ENCODE measurements around the gene CFAP47. TPM values are rescaled to one million over a fixed set of nuclear protein-coding genes. Genes with fewer than 3 reads are reported as not detected.
A peak's percentile ranks its signal among the peaks of the same experiment; 100 is the strongest.
"Not testable (repeated sequence)": the region's sequence is repeated elsewhere in the genome, so short reads cannot be mapped to it uniquely, and the experiment has no call there.

Gene CFAP47
- total RNA-seq, 6 donors from 2014 or later: 0.03 to 38.0 (median 6.3) TPM

DNA sequence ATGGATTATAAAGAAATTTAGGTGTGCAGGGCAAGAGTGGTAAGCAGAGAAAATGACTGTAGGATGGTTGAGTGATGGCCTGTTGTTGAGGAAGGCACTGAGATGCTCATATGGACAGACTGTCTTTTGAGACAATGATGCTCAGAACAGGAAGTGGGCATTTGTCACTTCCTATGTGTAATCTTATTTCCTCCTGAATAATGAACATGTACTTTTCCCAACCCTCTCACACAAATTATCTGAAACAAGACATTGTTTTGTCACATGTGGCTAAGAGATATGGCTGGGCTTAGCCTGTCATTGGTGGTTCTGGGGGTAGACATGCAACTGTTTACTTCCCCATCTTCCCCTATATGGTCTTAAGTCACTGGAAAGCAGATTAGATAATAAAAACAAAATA is 240.5 kb downstream of the CFAP47 start:
- H3K27ac ChIP-seq: no peak overlapping the region
- no peaks in the 10 kb centered on the region for H3K4me1 ChIP-seq
- DNase-seq (no peak), ATAC-seq (ENCODE audit: low FRiP score in 2 of 2) (no peak)
- H3K4me3 ChIP-seq: no peak overlapping the region
- TF ChIP-seq EP300 (IDR thresholded peaks at IDR 0.05) (no peak), POLR2A (IDR thresholded peaks at IDR 0.05) (no peak), POLR2AphosphoS5 (IDR thresholded peaks at IDR 0.05) (no peak)
- TF ChIP-seq, protein P1, sequence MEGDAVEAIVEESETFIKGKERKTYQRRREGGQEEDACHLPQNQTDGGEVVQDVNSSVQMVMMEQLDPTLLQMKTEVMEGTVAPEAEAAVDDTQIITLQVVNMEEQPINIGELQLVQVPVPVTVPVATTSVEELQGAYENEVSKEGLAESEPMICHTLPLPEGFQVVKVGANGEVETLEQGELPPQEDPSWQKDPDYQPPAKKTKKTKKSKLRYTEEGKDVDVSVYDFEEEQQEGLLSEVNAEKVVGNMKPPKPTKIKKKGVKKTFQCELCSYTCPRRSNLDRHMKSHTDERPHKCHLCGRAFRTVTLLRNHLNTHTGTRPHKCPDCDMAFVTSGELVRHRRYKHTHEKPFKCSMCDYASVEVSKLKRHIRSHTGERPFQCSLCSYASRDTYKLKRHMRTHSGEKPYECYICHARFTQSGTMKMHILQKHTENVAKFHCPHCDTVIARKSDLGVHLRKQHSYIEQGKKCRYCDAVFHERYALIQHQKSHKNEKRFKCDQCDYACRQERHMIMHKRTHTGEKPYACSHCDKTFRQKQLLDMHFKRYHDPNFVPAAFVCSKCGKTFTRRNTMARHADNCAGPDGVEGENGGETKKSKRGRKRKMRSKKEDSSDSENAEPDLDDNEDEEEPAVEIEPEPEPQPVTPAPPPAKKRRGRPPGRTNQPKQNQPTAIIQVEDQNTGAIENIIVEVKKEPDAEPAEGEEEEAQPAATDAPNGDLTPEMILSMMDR (IDR thresholded peaks at IDR 0.05): no peak
- no peaks in the 10 kb centered on the region for H3K27me3 ChIP-seq
- no peaks in the 10 kb centered on the region for H3K9me3 ChIP-seq
- no peaks in the 10 kb centered on the region for H3K36me3 ChIP-seq

- Histone ChIP-seq H3K4me1 (no peaks in the 10 kb centered on the region), H3K36me3 (no peaks in the 10 kb centered on the region), H3K27ac (no peak overlapping the region), H3K9me3 (no peaks in the 10 kb centered on the region), H3K27me3 (no peaks in the 10 kb centered on the region), H3K4me3 (no peak overlapping the region)
- TF ChIP-seq, protein P1 (IDR thresholded peaks at IDR 0.05): no peak
- ATAC-seq (ENCODE audit: low FRiP score in 2 of 2) (no peak), DNase-seq (no peak)
Measured at GRCh38 chrX:36198575-36198974, 279.0 kb downstream of the CFAP47 start.

GRCh38 chrX:36199928-36200327 is 280.4 kb downstream of the CFAP47 start:
- Histone ChIP-seq H3K27ac (no peak overlapping the region), H3K4me3 (no peak overlapping the region), H3K27me3 (no peaks in the 10 kb centered on the region), H3K36me3 (no peaks in the 10 kb centered on the region), H3K4me1 (no peaks in the 10 kb centered on the region), H3K9me3 (no peaks in the 10 kb centered on the region)
- TF ChIP-seq, protein P1 (IDR thresholded peaks at IDR 0.05): no peak
- no peak for TF ChIP-seq POLR2AphosphoS5 (IDR thresholded peaks at IDR 0.05)
- DNase-seq (no peak), ATAC-seq (ENCODE audit: low FRiP score in 2 of 2) (no peak)

- no peaks in the 10 kb centered on the region for H3K4me1 ChIP-seq
- H3K36me3 ChIP-seq: no peaks in the 10 kb centered on the region
- no peaks in the 10 kb centered on the region for H3K9me3 ChIP-seq
- TF ChIP-seq POLR2AphosphoS5 (IDR thresholded peaks at IDR 0.05): no peak
- no peak overlapping the region for H3K4me3 ChIP-seq
- H3K27me3 ChIP-seq: no peaks in the 10 kb centered on the region
- no peak for DNase-seq
- no peak for ATAC-seq (ENCODE audit: low FRiP score in 2 of 2)
- H3K27ac ChIP-seq: no peak overlapping the region
- WGBS, 2 donors: 50 to 62% methylated on average over 1 of the region's 1 CpG
Measured at GRCh38 chrX:36214924-36215323, 295.4 kb downstream of the CFAP47 start.

DNA sequence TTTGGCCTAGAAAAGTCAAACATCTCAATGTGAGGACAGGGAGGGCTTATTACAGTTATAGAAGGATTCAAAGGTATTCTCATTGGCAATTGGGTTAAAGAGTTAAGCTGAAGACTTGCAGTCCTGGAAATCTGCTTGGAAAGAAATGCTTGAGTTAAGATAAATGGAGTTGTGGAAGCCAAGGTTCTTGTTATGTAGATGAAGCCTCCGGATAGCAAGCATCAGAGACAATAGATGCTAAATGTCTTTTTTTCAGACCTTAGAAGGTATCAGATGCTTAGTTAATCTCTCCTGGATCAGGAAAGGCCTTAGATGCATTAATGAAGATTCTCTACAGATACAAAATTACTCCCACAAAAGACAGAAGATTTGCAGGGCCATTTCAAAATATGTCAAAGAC is 299.3 kb downstream of the CFAP47 start:
- Histone ChIP-seq H3K27ac (no peak overlapping the region), H3K27me3 (no peaks in the 10 kb centered on the region), H3K36me3 (no peaks in the 10 kb centered on the region), H3K9me3 (no peaks in the 10 kb centered on the region), H3K4me3 (no peak overlapping the region), H3K4me1 (no peaks in the 10 kb centered on the region)
- WGBS, 2 donors: 45 to 82% methylated on average over 1 of the region's 1 CpG
- TF ChIP-seq, protein P1 (IDR thresholded peaks at IDR 0.05): no peak
- no peak for TF ChIP-seq POLR2AphosphoS5 (IDR thresholded peaks at IDR 0.05)
- TF ChIP-seq POLR2A (IDR thresholded peaks at IDR 0.05): no peak
- no peak for TF ChIP-seq EP300 (IDR thresholded peaks at IDR 0.05)
- ATAC-seq (ENCODE audit: low FRiP score in 2 of 2) (no peak), DNase-seq (no peak)

DNA sequence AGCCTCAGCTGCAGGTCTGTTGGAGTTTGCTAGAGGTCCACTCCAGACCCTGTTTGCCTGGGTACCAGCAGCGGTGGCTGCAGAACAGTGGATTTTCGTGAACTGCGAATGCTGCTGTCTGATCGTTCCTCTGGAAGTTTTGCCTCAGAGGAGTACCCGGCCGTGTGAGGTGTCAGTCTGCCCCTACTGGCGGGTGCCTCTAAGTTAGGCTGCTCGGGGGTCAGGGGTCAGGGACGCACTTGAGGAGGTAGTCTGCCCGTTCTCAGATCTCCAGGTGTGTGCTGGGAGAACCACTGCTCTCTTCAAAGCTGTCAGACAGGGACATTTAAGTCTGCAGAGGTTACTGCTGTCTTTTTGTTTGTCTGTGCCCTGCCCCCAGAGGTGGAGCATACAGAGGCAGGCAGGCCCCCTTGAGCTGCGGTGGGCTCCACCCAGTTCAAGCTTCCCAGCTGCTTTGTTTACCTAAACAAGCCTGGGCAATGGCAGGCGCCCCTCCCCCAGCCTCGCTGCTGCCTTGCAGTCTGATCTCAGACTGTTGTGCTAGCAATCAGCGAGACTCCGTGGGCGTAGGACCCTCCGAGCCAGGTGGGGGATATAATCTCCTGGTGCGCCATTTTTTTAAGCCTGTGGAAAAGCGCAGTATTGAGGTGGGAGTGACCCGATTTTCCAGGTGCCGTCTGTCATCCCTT is 315.4 kb downstream of the CFAP47 start:
- not testable (repeated sequence) for H3K27ac ChIP-seq; H3K36me3 ChIP-seq; ATAC-seq (ENCODE audit: low FRiP score in 2 of 2); H3K27me3 ChIP-seq; H3K9me3 ChIP-seq; H3K4me1 ChIP-seq; H3K4me3 ChIP-seq
- peak in 1 of 2 donors; percentile 26 for DNase-seq
- 93 to 100% methylated on average over 4 to 21 of the region's 21 CpGs for WGBS, 2 donors
